ENCODE data around the gene SLC25A44.

The SLC25A44 gene

GRCh38 chr1:156244126-156244525, 50.2 kb downstream of the SLC25A44 start:
- DNase-seq: no peak

DNA sequence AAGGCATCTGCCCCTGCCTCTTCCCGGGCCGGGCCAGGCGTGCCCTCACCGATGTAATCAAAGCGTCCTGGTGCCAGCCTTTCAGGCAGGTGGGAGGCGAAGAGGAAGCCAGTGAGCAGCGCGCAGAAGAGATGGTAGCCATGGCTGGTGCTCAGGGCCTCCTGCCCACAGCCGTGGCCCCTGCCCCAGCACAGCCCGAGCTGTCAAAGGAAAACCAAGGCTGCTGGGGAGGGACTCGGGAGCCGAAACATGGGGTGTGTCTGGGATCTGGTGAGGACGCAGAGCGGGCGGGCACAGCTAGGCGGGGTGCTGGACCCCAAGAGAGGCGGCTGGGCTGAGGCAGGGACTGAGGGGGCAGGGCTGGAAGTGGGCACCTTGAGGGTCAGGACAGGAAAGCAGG, 50.8 kb downstream of the SLC25A44 start:
- DNase-seq: no peak

DNA sequence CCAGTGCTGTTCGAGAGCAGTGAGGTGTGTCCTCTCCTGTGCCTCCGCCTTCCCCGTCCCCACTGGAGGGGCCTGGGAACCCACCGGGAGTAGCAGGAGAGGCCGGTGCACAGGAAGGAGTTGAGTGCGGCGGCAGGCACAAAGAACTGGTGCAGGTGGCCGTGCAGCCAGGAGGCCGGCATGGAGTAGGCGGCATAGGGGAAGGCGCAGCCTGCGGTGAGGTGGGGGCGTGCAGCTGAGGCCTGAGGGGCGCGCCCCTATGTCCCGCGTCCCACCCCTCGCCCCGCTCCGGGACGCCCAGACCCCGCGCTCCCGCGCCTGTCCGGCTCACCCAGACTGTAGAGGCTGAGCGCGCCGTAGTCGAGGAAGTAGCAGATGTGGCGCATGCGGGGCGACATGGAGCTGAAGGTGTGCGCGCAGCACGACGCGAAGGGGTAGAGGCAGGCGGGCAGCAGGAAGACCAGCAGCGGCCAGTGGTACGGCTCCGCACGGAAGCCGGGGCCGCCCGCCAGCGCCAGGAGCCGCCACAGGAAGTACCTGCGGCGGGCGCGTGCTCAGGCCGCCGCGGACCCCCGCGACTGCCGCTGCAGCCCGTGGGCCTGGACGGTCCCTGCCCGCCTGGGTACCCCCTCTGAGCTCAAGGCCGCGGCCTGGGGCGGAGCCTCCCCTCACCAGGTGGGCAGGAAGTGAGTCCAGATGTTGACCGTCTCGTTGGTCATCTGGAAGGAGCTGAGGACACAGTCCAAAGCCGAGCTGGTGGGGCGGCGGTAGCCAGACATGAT, 51.7 kb downstream of the SLC25A44 start:
- DNase-seq: peak; percentile 63

DNA sequence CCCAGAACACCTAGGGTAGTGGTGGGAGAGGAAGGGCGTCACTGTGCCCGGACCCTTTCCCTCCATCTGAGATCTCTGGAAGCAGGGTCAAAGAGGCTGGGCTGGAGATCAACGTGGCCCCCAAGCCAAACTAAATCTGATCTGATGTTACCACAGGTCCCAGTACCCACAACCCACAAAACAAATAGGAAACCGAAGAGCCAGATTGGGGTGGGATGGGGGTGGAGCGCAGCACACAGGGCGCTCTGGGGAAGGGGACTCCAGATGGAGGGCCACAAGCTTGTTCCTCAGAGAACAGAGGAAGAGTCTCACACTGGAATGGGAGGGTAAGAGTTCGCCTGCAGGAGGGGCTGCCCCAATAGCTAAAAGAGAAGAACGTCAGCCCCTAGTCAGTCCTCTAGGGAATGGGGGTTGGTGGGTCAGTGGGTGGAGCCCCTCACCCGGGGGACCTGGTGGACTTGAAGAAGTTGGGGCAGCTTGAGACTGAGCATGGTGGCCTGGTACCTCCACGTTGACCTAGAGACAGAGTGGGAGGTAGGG, 52.4 kb downstream of the SLC25A44 start:
- peak; percentile 74 for DNase-seq

DNA sequence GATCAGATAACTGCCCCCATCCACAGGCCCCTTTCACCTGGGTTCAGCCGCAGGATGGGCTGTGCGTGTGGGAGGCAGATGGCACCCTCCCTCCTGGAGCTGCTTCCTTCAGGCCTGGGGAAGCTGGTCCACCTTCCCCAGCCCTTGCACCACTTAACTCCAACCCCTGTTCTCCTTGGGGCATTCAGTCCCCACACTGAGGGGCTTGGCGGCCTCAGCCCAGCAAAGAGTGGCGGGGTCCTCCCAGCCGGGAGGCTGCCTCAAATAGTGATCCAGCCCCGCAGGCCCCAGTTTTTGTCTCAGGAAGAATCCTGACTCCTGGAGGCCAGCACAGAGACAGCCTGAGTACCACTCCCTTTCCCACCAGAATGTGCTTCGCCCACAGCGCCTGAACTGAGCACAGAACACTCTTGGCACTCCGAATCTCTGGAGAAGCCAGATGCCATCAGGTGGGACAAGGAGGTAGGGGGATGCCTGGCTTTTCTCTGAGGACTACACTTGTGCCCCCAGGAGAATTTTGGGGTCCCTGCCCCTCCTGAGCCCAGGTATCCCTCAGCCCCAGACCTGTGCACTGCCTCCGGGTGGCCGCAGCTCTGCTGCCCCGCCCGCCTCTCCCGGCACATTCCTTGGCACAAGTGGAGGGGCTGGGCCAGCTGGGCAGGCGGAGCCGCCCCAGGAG, 53.0 kb downstream of the SLC25A44 start:
- DNase-seq: peak; percentile 74

GRCh38 chr1:156247460-156248322, 53.8 kb downstream of the SLC25A44 start, which contains the start of gene PAQR6:
PAQR6 (minus strand) TSS chr1:156248056; CDS start chr1:156246731, 1,325 bp downstream.
- DNase-seq: peak; percentile 51

DNA sequence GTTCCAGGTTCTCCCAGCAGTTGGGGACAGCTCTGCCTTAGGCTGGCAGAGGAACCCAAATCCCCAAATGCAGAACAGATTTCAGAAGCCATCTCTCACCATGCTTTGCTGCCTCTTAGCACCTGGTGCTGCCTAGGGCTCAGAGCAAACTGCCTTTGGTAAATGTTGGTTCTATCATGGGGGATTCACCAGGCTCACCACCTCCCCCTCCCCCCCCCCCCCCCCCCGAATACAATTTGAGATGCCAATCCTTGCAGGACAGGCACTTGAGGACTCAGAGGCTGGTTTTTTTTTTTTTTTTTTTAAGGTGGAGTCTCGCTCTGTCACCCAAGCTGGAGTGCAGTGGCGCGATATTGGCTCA, 54.4 kb downstream of the SLC25A44 start:
- peak; percentile 47 for DNase-seq

DNA sequence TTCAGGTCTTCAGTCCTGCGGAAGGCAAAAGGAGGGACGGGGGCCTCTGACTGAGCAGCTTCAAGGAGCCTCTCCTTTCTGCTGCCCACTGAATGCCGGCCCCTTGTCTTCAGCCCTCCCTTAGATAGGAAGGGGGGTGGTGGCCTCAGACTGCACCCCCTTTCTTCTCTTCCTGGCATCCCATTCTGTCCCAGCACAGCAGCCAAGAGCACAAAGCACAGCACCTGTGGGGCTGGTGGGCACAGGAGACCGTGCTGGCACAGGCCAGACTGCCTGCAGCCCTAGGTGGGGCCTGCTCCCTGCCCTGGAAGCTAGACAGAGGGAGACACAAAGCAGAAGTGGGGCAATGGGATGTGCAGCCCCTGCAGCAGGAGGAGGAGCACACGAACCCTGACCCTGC, 55.7 kb downstream of the SLC25A44 start:
- no peak for DNase-seq

- no peak for DNase-seq
Measured at GRCh38 chr1:156251527-156251926, 57.6 kb downstream of the SLC25A44 start.

DNA sequence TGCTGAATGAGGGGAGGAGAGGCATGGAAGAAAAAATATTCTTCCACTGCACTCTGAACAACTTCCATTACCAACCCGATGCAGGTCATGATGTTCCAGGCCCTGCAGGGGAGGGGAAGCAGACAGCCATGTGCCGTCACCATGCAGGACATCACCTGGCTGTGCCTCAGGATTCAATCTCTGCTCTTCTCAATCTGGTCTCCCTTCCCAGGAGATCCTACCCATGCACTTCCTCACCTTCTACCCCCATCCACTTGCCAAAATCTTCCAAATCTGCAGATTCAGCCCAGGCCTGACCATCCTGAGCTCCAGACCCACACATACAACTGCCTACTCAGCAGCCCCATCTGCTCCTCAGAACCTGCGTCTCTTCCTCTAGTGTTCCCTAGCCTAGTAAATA, 59.7 kb downstream of the SLC25A44 start:
- no peak for DNase-seq

- DNase-seq: no peak
Measured at GRCh38 chr1:156257711-156258110, 63.8 kb downstream of the SLC25A44 start.

DNA sequence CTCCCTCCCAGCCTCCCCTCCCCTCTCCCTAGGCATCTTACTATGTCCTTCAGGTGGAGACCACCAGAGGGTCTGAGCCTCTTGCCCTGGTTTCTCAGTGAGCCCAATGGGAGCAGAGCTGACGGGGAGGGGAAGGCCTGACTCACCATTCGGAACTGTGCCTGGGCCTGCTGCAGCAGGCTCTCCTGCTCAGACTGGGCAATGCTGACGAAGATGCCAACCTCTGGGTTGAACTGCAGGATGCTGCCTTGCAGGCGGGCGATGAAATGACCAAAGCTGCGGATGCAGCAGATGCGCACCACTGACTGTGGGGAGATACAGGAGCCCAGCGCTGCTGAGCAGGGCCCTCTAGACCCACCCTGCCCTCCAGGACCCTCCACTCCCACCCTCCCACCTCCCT, 65.0 kb downstream of the SLC25A44 start:
- DNase-seq: no peak

- DNase-seq: no peak
Measured at GRCh38 chr1:156259805-156260204, 65.9 kb downstream of the SLC25A44 start.

DNA sequence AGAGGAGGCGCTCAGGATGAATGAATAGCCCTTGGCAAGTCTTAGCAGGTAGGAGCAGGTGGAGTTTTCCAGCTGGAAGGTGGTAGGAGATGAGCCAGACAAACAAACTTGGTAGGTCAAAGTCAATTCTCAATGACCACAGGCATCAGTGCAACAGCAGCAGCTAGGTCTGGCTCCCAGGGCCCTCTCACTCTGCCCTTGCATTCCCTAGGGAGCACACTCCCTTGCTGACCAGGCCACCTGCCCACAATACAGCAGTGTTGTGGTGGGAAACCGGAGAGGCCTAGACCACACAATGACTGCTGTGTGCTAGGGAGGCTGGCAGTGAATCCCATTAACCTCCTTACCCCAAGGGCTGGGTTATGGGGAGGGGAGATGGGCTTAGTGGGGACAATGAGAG, 67.0 kb downstream of the SLC25A44 start:
- no peak for DNase-seq
